H1 (cell line): ENCODE measurements around the gene GPR87.

Experiments
- GABPA ChIP-seq: IDR thresholded peaks from 2 replicates; pipeline ENCODE4 v1.6.1; 2011; ENCODE audit warnings: mild to moderate bottlenecking, low read length, moderate library complexity, borderline replicate concordance; ENCODE audit not compliant: insufficient read depth
- HDAC6 ChIP-seq: IDR thresholded peaks from one replicate; pipeline ENCODE4 v1.7.1; 2012; ENCODE audit warnings: low read depth, mild to moderate bottlenecking, inconsistent platforms, low read length, moderate library complexity
- JUND ChIP-seq: IDR thresholded peaks from 2 replicates; pipeline ENCODE4 v1.6.1; 2011; ENCODE audit warnings: mild to moderate bottlenecking, improper control_type of control experiment, low read length
- POLR2A ChIP-seq, 2 experiments: IDR thresholded peaks; 1 replicate in 1 of 2; 2 replicates in 1 of 2; pipeline ENCODE4 v1.6.1; 2011; ENCODE audit warnings: low read depth in 2 of 2, low read length in 2 of 2, mild to moderate bottlenecking in 2 of 2; ENCODE audit errors: control extremely low read depth in 1 of 2
- POLR2AphosphoS5 ChIP-seq: IDR thresholded peaks from 2 replicates; pipeline ENCODE4 v1.6.1; 2011; ENCODE audit warnings: low read depth, low read length
- RAD21 ChIP-seq, 2 experiments: IDR thresholded peaks in 1 of 2; conservative IDR thresholded peaks in 1 of 2; 2 replicates each; pipeline ENCODE4 v1.6.1; 2011; ENCODE audit warnings: low read depth in 2 of 2, low read length in 2 of 2, improper control_type of control experiment in 1 of 2, inconsistent platforms in 1 of 2, mild to moderate bottlenecking in 1 of 2, moderate library complexity in 1 of 2
- SAP30 ChIP-seq: fragments of 300-600 bp; sonication (generic); IDR thresholded peaks from 2 replicates; pipeline ENCODE4 v1.7.1; 2012; ENCODE audit warnings: low read length, moderate library complexity, mild to moderate bottlenecking, inconsistent platforms; ENCODE audit not compliant: insufficient read depth, insufficient replicate concordance
- YY1 ChIP-seq: IDR thresholded peaks from 2 replicates; pipeline ENCODE4 v1.6.1; 2011; ENCODE audit warnings: low read depth, mild to moderate bottlenecking, low read length
- TF ChIP-seq, protein P1 (sequence below): IDR thresholded peaks from 2 replicates; pipeline ENCODE4 v1.6.1; 2012; ENCODE audit warnings: inconsistent platforms
- TF ChIP-seq, protein P2 (sequence below): IDR thresholded peaks from 2 replicates; pipeline ENCODE4 v1.6.1; 2011; ENCODE audit warnings: low read length, improper control_type of control experiment
- TF ChIP-seq, protein P3 (sequence below): IDR thresholded peaks from 2 replicates; pipeline ENCODE4 v1.6.1; 2012; ENCODE audit warnings: inconsistent platforms
- TF ChIP-seq, protein P4 (sequence below), 3 experiments: IDR thresholded peaks; 1 replicate in 2 of 3; 2 replicates in 1 of 3; pipeline versions ENCODE4 v1.5.1 to v1.6.1; 2011; ENCODE audit warnings: low read length in 3 of 3, mild to moderate bottlenecking in 3 of 3, inconsistent platforms in 2 of 3, low read depth in 1 of 3, moderate library complexity in 1 of 3; ENCODE audit not compliant: insufficient read depth in 1 of 3; ENCODE audit errors: control extremely low read depth in 1 of 3

DNA sequence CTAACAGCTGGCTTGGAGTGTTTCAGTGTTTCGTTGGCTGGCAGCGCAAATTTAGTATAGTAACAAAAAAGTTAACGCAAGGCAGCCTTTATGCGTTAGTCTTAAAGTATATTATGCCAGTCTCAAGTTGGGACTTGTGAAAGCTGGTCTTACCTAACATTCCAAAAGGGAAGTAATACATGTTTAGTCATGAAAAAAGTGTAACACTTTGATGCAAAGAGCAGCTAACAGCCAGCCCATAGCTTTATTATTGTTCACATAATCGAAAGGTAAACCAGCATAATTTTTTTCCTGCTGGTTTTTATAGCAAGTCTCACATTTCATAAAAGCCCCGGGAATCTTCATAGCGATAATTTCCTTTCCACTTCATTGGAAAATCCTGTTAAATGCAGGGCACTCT lies 2.4 kb upstream of the GPR87 start:
- no peak for TF ChIP-seq SAP30
- no peak for TF ChIP-seq YY1
- TF ChIP-seq HDAC6 = no peak
- TF ChIP-seq JUND = no peak
- TF ChIP-seq, protein P1, sequence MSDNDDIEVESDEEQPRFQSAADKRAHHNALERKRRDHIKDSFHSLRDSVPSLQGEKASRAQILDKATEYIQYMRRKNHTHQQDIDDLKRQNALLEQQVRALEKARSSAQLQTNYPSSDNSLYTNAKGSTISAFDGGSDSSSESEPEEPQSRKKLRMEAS = no peak
- TF ChIP-seq, protein P2, sequence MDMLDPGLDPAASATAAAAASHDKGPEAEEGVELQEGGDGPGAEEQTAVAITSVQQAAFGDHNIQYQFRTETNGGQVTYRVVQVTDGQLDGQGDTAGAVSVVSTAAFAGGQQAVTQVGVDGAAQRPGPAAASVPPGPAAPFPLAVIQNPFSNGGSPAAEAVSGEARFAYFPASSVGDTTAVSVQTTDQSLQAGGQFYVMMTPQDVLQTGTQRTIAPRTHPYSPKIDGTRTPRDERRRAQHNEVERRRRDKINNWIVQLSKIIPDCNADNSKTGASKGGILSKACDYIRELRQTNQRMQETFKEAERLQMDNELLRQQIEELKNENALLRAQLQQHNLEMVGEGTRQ = no peak
- TF ChIP-seq, protein P3, sequence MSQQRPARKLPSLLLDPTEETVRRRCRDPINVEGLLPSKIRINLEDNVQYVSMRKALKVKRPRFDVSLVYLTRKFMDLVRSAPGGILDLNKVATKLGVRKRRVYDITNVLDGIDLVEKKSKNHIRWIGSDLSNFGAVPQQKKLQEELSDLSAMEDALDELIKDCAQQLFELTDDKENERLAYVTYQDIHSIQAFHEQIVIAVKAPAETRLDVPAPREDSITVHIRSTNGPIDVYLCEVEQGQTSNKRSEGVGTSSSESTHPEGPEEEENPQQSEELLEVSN = no peak
- TF ChIP-seq RAD21 (IDR thresholded peaks at IDR 0.05 in 1 of 2, conservative IDR thresholded peaks at IDR 0.05 in 1 of 2; ENCODE audit: low read depth in 2 of 2, low read length in 2 of 2) = no peak
- TF ChIP-seq GABPA = no peak
- TF ChIP-seq POLR2AphosphoS5 = no peak
- TF ChIP-seq POLR2A (IDR thresholded peaks at IDR 0.05; ENCODE audit: control extremely low read depth in 1 of 2, low read depth in 2 of 2, low read length in 2 of 2) = no peak
- TF ChIP-seq, protein P4, sequence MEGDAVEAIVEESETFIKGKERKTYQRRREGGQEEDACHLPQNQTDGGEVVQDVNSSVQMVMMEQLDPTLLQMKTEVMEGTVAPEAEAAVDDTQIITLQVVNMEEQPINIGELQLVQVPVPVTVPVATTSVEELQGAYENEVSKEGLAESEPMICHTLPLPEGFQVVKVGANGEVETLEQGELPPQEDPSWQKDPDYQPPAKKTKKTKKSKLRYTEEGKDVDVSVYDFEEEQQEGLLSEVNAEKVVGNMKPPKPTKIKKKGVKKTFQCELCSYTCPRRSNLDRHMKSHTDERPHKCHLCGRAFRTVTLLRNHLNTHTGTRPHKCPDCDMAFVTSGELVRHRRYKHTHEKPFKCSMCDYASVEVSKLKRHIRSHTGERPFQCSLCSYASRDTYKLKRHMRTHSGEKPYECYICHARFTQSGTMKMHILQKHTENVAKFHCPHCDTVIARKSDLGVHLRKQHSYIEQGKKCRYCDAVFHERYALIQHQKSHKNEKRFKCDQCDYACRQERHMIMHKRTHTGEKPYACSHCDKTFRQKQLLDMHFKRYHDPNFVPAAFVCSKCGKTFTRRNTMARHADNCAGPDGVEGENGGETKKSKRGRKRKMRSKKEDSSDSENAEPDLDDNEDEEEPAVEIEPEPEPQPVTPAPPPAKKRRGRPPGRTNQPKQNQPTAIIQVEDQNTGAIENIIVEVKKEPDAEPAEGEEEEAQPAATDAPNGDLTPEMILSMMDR (IDR thresholded peaks at IDR 0.05; ENCODE audit: control extremely low read depth in 1 of 3, insufficient read depth in 1 of 3, low read depth in 1 of 3, low read length in 3 of 3) = no peak
